ENCODE data around the gene ARL16. TPM values are rescaled to one million over a fixed set of nuclear protein-coding genes. Genes with fewer than 3 reads are reported as not detected.

Gene ARL16
- total RNA-seq, 1 experiment from 2014 or later = 47.5 TPM

- TF ChIP-seq CEBPB (IDR thresholded peaks at IDR 0.05; ENCODE audit: low read depth) (no peak), REST (IDR thresholded peaks at IDR 0.05; ENCODE audit: low read depth) (no peak), JUND (IDR thresholded peaks at IDR 0.05) (no peak), YY1 (IDR thresholded peaks at IDR 0.05; ENCODE audit: extremely low read depth, insufficient replicate concordance, low read depth, low read length) (no peak), ELF1 (IDR thresholded peaks at IDR 0.05; ENCODE audit: borderline replicate concordance, low read depth) (no peak), RAD21 (IDR thresholded peaks at IDR 0.05; ENCODE audit: low read depth) (no peak)
- Histone ChIP-seq H3K4me2 (ENCODE audit: low read length) (peak overlapping the region; percentile 96; the same call in 1 of the 2 replicates), H3K79me2 (ENCODE audit: insufficient read depth, low read length) (peaks cover 51% of the 10 kb centered on the region), H3K4me1 (ENCODE audit: control insufficient read depth in 1 of 2, insufficient read depth in 2 of 2, low read length in 2 of 2) (peaks cover 18 to 23% of the 10 kb centered on the region in 2 experiments), H3K9me3 (ENCODE audit: control insufficient read depth in 1 of 2, insufficient read depth in 1 of 2, low read depth in 1 of 2, low read length in 2 of 2) (no peaks in the 10 kb centered on the region), H3K9ac (ENCODE audit: low read length) (no peak overlapping the region), H3K4me3 (replicated peaks in 1 of 2; ENCODE audit: low read depth in 1 of 2, low read length in 2 of 2) (no peak overlapping the region), H3K36me3 (ENCODE audit: control insufficient read depth in 1 of 2, insufficient read depth in 2 of 2, low read length in 2 of 2) (peaks cover 7 to 18% of the 10 kb centered on the region in 2 experiments), H3K27me3 (ENCODE audit: insufficient read depth, low read length) (no peaks in the 10 kb centered on the region), H2AFZ (ENCODE audit: low read depth, low read length, poor library complexity, severe bottlenecking) (no peak overlapping the region), H3K9me2 (ENCODE audit: insufficient read depth) (no peaks in the 10 kb centered on the region), H4K20me1 (ENCODE audit: insufficient read depth) (peaks cover 6% of the 10 kb centered on the region; the same call in 1 of the 2 replicates), H3K27ac (ENCODE audit: low read depth, low read length) (no peak overlapping the region)
- RAD21 ChIA-PET (ENCODE audit: low non-redundant PET in 1 of 2, low total read pairs in 2 of 2, uncharacterized antibody in 2 of 2, unreplicated experiment in 2 of 2) = no interaction called here
- ATAC-seq (no peak), DNase-seq (ENCODE audit: low read depth, low spot score) (no peak)
- POLR2A ChIA-PET = interaction anchor here (4.4 kb wide), 1 partner anchor 21 kb away, joined by 33 read pairs; the partner anchor contains the start of gene MRPL12
- intact Hi-C loops (cut with micrococcal nuclease) = loop anchor here (2.0 kb wide), 1 partner anchor 21 kb away; the partner anchor contains the start of gene MRPL12
- BruUV-seq (replicated peaks) = no TSS peak
- CTCF ChIA-PET = no interaction called here
Observed at GRCh38 chr17:81681672-81682071, 1.9 kb downstream of the ARL16 start.

GRCh38 chr17:81680150-81680549, 3.4 kb downstream of the ARL16 start:
- Histone ChIP-seq H3K36me3 (ENCODE audit: control insufficient read depth in 1 of 2, insufficient read depth in 2 of 2, low read length in 2 of 2) (peaks cover 0 to 3% of the 10 kb centered on the region in 2 experiments; a peak in 1 of 4 replicates), H4K20me1 (ENCODE audit: insufficient read depth) (peaks cover 6% of the 10 kb centered on the region; the same call in 1 of the 2 replicates), H3K4me2 (ENCODE audit: low read length) (no peak overlapping the region), H3K27ac (ENCODE audit: low read depth, low read length) (no peak overlapping the region), H3K4me1 (ENCODE audit: control insufficient read depth in 1 of 2, insufficient read depth in 2 of 2, low read length in 2 of 2) (peaks cover 14 to 18% of the 10 kb centered on the region in 2 experiments), H3K79me2 (ENCODE audit: insufficient read depth, low read length) (peaks cover 38% of the 10 kb centered on the region), H3K27me3 (ENCODE audit: insufficient read depth, low read length) (no peaks in the 10 kb centered on the region), H3K9me3 (ENCODE audit: control insufficient read depth in 1 of 2, insufficient read depth in 1 of 2, low read depth in 1 of 2, low read length in 2 of 2) (no peaks in the 10 kb centered on the region), H3K4me3 (replicated peaks in 1 of 2; ENCODE audit: low read depth in 1 of 2, low read length in 2 of 2) (no peak overlapping the region), H2AFZ (ENCODE audit: low read depth, low read length, poor library complexity, severe bottlenecking) (no peak overlapping the region), H3K9ac (ENCODE audit: low read length) (no peak overlapping the region), H3K9me2 (ENCODE audit: insufficient read depth) (no peaks in the 10 kb centered on the region)
- RAD21 ChIA-PET (ENCODE audit: low non-redundant PET in 1 of 2, low total read pairs in 2 of 2, uncharacterized antibody in 2 of 2, unreplicated experiment in 2 of 2) = no interaction called here
- ATAC-seq (no peak), DNase-seq (ENCODE audit: low read depth, low spot score) (no peak)
- POLR2A ChIA-PET = no interaction called here
- intact Hi-C loops (cut with micrococcal nuclease) = no loop called here
- CTCF ChIA-PET = no interaction called here
- no TSS peak for BruUV-seq (replicated peaks)
- no peak for TF ChIP-seq JUND (IDR thresholded peaks at IDR 0.05)
- TF ChIP-seq ELF1 (IDR thresholded peaks at IDR 0.05; ENCODE audit: borderline replicate concordance, low read depth) = no peak
- TF ChIP-seq ZNF274 (IDR thresholded peaks at IDR 0.05; ENCODE audit: low read depth, low read length) = no peak
- TF ChIP-seq YY1 (IDR thresholded peaks at IDR 0.05; ENCODE audit: extremely low read depth, insufficient replicate concordance, low read depth, low read length) = no peak
- TF ChIP-seq REST (IDR thresholded peaks at IDR 0.05; ENCODE audit: low read depth) = no peak
- no peak for TF ChIP-seq ZBTB33 (IDR thresholded peaks at IDR 0.05; ENCODE audit: extremely low read depth, insufficient replicate concordance, low read length)
- no peak for TF ChIP-seq POLR2AphosphoS5 (IDR thresholded peaks at IDR 0.05; ENCODE audit: low read depth, low read length)
